IPS DF 4.7 (cell line): ENCODE results near the gene ABCD3.
A peak's percentile ranks its signal among the peaks of the same experiment; 100 is the strongest.

ENCODE experiments used
- DNase-seq: peaks from one replicate; pipeline ENCODE4 v3.0.0-alpha.2; 2013; ENCODE audit warnings: low spot score; ENCODE audit errors: extremely low read depth

Gene ABCD3

DNA sequence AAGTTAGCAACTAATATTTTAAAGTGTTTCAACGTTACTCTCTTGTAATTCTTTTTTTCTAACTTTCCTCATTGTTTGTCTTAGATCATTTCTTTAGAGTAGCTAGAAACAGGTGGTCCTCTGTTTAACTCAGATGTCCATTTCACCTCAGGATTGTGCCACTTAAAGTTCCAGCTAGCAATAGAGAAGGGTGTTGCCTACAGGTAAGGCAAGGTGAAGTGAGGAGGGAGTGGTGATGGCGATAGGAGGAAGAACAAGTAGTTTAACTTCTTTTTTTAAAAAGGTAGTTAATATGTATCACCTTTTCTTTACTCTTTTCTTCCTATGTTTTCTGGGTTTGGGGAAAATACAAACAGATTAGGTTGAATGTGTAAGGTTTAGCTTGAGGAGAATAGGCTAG, 44.4 kb downstream of the ABCD3 start:
- no peak for DNase-seq

DNA sequence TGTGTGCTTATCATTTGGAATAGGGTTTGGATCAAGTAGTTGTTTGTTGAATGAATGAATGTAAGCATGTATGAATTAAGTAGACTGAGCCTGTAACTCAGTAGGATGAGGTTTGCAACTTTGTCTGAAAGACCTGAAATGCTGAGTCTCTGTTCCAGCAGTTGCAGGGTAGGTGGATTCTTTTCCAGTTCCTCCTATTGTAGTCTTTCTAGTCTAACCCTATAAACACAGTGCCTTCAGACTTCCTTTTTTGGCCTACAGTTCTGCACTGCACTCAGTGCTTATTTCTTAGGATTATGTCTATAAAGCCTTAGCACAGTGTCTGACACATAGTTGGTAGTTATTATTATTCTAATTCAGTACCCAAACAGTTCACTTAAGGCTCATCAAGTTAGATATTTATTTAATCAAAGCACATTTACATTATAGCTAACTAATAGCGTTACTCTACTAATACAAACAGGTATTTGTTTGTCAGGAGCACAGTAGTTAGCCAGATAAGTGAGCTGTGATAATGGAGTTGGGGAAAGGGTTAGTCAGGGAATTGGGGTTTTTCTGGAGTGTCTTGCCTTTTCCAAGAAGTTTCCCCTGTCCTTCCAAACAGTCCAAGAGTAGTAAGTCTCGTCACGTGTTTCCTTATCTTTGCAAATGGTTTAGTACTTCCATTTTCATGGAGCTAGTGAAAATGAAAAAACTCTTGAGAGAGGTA, 45.0 kb downstream of the ABCD3 start:
- DNase-seq: no peak

DNA sequence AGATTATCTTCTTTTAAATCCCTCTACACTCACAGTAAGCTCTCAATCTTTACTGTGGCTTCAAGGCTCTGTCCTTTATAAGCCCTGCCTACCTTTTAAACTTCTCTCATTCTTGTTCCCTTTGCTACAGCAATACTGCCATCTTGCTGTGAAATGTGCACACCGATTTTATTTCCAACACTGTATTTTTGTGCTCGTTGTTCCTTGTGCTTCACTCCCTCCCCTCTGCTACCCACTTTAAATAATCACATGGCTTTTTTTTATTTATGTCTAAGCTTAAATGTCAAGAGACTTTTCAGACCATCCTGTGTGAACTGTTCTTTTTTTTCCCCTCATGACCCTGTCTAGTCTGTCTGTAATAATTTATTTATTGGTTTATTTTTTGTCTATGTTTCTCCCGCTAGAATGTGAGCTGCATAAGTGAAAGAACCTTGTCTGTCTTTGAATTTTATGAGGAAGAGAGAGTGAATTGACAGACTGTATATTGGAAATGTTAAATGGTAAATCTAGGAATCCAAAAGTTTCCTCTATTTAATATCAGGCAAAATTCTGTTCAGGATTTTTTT, 45.7 kb downstream of the ABCD3 start:
- peak; percentile 9 for DNase-seq

DNA sequence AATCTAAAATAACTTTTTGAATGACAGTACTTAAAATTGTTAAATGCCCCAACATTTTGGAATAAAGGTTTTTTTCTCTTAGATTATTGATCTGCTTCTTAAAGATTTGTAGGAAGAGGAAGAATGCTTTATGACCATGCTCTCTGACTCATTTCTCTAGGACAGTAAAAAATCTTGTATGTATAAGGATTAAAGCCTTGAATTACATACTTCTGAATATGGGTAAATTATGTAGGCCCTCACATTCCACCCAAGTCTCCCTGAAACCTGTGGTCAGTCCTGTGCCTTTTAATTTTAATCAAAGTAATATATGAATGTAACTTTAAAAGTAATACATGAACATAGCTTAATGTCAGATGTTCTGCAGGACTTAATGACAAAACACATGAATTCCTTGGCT, 50.5 kb downstream of the ABCD3 start:
- no peak for DNase-seq

DNA sequence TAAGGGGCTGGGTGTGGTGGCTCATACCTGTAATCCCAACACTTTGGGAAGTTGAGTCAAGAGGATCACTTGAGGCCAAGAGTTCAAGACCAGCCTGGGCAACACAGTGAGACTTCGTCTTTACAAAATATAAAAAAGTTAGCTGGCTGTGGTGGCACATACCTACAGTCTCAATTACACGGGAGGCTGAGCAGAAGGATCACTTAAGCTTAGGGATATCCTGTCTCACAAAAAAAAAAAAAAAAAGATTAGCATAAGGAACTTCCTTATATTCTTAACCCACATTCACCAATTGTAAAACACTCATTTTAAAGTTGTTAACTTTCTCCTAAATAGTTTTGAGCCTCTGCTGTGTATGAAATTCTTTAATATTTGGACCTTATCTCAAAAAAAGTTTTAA, 53.1 kb downstream of the ABCD3 start:
- DNase-seq: no peak

DNA sequence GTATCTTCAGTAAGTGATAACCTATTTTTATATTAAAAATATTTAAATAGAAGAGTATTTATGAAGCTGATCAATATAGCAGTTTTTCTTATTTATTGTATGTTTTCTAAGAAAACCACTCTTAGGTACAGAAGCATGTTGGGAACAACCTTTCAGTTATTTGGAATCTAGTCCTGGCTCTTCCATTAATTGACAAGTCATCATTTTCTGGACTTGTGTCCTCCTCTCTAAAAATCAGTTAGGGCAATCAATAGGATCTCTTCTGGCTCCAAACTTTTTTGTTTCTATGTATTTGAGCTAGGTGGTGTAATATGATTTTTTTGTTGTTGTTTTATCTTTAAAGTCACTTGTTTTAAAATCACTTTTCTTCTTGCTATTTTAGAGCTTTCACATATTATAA, 57.0 kb downstream of the ABCD3 start:
- DNase-seq: no peak

DNA sequence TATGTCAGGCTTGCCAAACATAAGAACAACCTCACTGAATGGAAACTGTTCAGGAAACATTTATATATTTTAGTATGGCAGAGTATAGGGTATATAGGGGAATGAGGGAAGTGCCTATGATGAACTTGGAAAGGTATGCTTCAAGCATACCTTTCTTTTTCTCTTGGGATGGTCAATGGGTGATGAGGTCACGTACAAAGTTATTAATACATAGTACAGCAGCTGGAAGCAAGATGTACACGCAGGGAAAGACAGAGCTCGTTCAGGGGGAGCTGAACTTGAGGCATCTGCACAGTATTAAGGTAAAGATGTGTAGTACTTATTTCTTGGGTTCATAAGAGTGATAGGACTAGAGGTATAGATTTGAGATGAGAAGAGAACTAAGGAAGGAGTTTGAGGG, 61.5 kb downstream of the ABCD3 start:
- no peak for DNase-seq

DNA sequence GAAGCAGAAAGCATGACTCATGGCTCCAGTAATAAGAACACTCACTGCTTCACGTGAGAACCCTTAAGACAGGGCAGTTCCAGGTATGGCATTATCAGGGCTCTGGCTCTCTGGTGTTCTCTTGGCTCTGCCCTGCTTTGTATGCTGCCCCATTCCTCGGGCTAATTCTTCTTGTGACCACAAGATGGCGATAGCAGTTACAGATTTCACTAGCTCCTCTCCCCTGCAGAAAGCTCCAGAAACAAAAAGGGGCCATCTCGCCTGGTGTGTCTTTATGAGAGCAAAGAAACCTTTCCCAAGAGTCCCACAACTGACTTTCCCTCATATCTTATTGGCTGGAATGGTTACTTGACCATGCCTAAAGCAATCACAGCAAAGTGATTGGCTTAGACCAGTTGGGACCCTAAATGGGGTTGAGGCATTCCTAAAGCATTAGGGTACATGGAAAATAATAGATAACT, 63.3 kb downstream of the ABCD3 start:
- DNase-seq: peak; percentile 86

DNA sequence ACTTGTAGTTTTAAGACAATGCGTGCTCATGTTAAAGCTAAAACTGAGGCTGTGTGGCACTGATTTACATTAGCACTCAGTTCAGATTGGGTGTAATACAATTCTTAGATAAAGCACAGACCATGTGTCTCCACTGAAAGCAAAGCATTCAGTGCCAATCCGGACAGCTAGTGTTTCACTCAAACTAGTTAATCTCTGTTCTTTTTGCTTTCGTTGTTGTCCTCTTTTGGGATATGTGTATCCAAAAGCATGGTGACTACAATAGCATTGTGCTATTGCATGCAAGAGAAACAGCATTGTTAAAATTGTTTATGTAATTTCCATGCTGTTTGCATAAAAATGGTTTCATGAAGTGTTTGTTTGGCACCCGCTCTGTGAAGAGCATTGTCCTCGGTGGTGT, 68.8 kb downstream of the ABCD3 start:
- no peak for DNase-seq

DNA sequence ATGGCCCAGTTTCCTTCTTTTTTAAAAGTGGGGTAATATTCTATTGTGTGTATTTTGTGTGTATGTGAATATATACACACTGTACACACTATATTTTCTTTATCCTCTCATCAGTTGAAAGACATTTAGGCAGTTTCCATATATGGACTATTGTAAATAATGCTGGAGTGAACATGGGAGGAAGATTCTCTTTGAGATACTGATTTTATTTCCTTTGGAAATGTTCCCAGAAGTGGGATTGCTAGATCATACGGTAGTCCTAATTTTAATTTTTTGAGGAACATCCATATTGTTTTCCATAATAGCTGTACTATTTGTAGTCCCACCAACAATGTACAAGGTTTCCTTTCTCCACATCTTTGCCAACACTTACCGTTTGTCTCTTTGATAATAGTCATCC, 72.4 kb downstream of the ABCD3 start:
- DNase-seq: no peak

DNA sequence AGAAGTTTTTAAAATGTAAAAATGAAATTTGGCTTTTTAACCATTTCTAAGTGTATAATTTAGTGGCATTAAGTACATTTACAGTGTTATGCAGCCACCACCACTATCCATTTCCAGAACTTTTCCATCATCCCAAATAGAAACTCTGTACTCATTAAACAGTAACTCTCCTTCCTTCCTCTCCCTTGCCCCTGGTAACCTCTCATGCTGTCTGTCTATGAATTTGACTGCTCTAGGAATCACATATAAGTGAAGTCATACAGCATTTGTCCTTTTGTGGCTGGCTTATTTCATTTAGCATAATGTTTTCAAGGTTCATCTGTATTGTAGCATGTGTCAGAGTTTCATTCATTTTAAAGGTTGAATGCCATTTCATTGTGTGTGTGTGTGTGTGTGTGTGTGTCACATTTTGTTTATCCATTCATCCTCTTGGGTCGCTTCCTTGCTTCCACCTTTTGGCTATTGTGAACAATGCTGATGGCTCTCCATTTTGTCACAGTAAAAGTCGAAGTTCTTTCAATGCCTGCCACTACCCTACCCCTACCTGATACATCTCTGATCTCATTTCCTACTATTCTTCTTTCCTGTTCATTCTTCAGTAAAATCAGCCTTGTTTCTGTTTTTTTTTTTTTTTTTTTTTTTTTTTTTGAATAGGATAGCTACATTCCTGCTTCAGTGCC, 78.0 kb downstream of the ABCD3 start:
- no peak for DNase-seq

DNA sequence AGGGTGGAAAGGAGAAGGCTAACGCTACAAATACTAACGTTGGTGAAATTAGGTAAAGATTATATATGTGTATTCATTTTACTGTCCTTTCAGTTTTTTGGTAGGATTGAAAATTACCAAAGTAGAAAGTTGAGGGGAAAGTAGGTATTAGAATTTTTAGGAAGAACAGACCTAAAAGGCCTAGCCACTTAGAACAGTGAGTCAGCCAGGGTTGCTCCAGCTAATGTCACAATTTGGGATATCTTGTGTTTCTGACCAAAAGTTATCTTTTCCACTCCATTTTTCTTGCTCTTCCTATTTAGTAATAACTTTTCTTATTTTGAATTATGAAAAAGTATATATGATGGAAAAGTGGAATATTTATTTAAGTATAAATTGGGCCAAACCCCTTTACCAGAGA, 83.2 kb downstream of the ABCD3 start:
- no peak for DNase-seq

DNA sequence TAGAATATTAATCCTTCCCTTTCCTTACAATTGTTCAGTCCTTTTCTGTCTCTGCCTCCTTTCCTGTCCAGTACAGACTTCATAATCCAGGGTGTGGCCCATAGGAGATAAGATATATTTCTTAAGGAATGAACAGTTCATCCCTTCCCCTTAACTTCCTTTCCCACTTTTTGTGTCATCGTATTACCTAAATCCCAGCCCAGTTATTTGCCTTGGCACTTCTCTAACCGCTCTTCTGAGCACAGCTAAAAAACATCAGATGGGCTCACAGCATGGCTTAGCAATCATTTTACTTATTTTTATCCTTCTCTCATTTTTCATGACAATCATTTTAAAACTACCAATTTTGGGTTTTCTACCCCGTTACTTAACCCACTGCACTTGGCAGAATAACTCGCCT, 83.7 kb downstream of the ABCD3 start:
- no peak for DNase-seq

DNA sequence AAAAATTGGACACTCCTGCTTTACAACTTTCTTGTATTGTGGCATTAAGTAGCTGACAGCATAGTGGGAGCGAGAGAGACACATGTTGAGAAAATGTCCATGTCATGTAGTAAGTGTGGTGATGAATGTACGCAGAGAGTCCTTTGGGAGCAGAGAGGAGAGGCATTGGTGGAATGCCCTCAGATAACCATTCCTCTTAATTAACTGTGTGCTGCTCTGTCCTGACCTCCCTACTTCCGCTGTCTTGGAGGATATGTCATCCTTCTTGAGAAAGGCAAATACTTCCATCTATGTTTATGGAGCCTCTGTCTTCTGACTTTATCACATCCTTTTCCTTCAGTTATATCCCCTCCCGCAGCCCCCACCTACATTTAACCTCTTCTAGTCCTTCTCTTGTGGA, 85.0 kb downstream of the ABCD3 start:
- DNase-seq: no peak

DNA sequence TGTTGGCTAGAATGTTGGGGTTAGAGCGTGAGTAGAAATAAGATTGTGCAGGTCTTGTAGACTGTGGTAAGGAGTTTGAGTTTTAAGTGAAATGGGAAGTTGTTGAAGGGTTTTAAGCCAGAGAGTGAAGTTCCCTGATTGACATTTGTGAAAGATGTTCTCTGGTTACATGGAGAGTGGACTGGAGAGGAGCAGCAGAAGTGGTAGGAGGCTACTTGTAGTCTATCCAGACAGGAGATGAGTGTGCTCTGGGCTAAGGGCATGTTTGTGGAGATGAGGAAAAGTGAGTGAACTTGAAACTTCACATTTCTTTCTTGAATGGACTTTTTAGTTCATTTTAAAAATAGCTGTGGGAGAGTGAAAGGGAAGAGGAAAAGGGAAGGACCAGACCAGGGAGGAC, 86.4 kb downstream of the ABCD3 start:
- no peak for DNase-seq

DNA sequence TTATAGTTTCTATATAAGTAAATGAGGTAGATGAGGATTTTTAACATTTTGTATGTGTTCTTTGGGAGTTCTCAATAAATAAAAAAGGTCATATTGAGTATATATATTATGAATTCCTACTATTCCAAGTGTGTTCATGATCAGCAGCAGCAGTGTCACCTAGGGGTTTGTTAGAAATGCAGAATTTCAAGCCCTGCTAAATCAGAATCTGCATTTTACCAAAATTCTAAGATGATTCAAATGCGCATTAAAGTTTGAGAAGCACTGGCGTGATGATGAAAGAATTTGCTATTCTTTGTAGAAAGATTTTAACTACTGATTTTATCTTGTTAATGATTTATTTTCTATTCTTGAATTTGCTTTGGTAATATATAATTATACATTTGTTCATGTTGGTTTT, 94.6 kb downstream of the ABCD3 start:
- DNase-seq: no peak

DNA sequence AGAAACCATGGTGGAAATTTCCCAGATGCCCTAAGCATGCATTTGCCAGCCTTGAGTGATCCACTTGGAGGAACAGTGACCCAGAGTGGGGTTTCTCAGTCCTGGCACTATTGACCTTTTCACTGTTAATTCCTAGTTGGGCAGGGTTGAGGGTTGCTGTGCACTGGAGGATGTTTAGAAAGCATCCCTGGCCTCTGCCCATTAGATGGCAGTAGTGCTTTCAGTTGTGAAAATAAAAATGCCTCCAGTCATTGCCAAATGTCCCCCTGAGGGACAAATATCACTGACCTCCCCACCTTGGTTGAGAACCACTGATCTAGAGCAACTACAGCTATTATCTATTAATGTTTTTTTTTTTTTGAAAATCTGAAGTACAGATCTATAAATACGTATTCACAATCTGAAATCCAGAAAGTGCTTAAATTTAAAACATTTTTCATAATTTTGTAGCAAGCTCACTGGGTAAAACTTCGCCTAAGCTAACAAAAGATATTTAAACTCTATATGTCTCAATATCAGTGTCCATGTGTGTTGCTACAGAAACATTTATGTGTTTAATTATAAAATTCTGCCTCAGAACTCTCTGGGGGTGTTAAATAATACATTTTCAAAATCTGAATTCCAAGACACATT, 96.0 kb downstream of the ABCD3 start:
- DNase-seq: no peak

DNA sequence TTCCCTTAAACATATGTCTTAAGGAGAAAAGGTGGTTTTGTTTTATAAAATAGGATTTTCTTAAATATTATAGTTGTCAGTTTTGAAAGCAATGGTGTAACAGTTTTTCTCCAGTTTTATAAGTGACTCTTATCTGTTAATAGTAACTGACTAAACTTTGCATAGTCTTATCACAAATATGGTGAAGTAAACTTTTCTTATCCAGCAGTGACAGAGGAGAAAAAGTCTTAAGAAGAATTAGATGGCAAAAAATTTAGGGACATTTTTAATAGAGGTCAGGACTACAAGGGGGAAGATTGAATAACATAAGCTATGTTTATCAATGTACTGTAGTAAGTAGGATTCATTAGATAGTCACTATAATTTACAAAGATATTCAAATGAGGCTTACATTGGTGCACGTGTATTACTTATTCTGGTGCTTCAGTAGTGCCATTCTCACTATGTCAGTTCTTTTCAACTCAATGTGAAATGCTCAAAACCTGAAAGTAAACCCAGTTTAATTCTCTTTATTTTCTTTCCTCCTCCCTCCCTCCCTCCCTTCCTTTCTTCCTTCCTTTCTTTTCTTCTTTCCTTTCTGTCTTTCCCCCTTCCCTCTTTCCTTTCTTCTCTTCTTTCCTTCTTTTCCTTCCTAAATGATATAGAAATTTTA, 97.2 kb downstream of the ABCD3 start:
- DNase-seq: no peak

DNA sequence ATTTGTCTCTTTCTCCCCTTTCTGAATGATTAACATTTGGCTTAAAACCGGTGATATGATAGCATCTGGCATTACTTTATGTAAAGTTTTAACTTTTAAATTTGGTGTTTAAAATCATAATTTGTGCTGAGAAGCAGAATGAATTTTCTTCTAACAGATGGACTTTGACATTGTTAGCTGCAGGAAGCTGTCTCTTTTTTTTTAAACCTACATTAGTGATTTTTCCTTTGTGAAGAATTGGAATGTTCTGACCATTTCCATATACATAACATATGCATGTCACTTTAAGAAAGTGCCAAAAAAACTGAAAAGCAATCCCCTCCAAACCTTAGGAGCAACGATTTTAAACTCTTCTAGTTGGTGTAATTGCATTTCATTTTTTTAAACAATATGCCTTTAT, 101.2 kb downstream of the ABCD3 start:
- DNase-seq: no peak

DNA sequence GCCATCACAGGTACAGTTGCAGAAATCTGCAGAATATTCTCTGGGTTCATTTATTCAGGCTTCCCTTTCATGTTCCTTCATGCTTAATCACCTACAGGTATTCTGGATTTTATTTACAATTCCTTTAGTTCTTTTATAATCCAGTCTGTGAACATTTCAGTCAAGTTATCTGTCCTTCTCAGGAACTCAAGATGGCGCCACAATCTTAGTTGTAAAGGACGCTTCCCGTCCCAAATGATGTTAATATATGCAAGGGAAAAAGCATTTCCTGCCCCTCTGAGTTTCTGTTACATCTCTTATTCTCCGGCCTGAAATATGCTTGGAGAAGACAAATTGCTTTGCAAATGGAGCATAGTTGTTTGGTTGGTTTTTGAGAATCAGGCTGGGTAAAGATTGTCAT, 104.1 kb downstream of the ABCD3 start:
- no peak for DNase-seq

DNA sequence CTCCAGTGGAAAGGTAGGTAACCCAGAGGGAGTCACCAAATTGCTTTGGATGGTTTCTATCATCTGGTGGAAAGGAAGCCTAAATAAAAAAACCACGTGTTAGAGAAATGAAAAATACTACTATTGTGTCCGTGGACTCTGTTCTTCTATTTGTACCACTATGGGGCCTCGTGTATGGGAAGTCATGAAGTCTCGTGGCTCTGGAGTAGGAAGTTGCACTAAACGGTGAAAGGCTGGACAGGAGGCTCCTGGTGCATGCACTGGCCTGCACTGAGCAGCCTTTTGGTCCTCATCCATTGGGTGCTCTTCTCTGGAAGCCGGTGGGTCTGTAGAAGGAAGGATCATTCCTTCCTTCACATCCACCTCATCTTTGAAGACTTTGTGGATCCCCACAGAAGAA, 106.3 kb downstream of the ABCD3 start:
- DNase-seq: no peak
